Panc1 (cell line): ENCODE measurements around the gene PKM.

Experiments used
- CTCF ChIP-seq: fragments of 450-650 bp; IDR thresholded peaks from 2 replicates; pipeline ENCODE4 v1.5.1; 2017; ENCODE audit warnings: mild to moderate bottlenecking
- POLR2AphosphoS5 ChIP-seq: IDR thresholded peaks from 2 replicates; pipeline ENCODE4 v1.6.1; 2012; ENCODE audit warnings: mild to moderate bottlenecking, low read depth, low read length, moderate library complexity
- SIN3A ChIP-seq: IDR thresholded peaks from 2 replicates; pipeline ENCODE4 v1.6.1; 2012; ENCODE audit warnings: low read depth, mild to moderate bottlenecking, low read length, moderate library complexity, borderline replicate concordance; ENCODE audit not compliant: insufficient read depth
- TCF7L2 ChIP-seq: IDR thresholded peaks from 2 replicates; pipeline ENCODE4 v1.6.1; 2011; ENCODE audit warnings: mild to moderate bottlenecking, low read depth, low read length, inconsistent platforms

- no peak for TF ChIP-seq CTCF
- no peak for TF ChIP-seq SIN3A
- no peak for TF ChIP-seq POLR2AphosphoS5
- TF ChIP-seq TCF7L2 = no peak
These were observed 60.9 kb downstream of the PKM start for GRCh38 chr15:72169921-72170611.
